Jurkat, Clone E6-1 (cell line): ENCODE data around the gene SKI.
A peak's percentile ranks its signal among the peaks of the same experiment; 100 is the strongest.

ENCODE experiments used
- DNase-seq: peaks from one replicate; pipeline ENCODE4 v3.0.0-alpha.2; 2011; ENCODE audit warnings: low read depth, low spot score
- H3K4me3 ChIP-seq: 2 replicates; pipeline ENCODE4 v1.5.1; 2011; ENCODE audit warnings: mild to moderate bottlenecking, low read length, control low read depth, moderate library complexity

The SKI gene

DNA sequence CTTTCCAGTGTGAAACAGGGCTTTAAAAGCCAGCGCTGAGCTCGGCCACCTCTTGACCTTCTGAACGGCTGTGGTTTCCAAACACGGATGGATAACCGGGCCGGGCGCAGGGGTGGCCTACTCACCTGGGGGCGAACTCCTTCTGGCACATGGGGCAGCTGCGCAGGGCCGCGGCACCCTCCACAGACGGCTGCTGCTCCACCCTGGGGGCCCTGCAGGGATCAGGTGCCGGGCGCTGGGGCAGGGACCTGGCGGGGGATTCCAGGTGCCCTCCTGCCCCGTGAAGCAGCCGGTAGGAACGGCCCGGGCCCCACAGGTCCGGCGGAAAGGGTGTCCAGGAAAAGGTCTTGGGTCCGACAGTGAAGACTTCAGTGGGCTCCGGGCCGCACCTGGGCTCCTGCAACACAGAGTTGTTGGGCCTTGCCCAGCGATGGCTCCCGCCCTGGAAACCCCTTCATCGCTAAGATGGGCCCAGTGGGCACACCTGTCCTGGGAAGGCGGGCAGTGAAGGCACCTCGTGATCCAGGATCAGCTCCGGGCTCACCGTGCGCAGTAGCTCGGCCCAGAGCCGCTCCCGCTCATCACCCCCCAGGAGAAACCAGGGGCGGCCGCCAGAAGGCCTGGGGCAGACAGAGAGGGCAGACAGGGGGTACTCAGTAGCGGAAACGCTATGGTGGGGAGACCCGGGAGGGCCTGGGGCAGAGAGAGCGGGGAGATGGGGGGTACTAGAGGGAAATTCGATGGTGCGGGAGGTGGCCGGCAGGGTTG is 34.4 kb upstream of the SKI start:
- peak overlapping the region; percentile 55 for H3K4me3 ChIP-seq
- DNase-seq, result no peak

GRCh38 chr1:2194319-2194897 is 33.7 kb upstream of the SKI start, which contains the start of gene FAAP20:
Gene FAAP20 (minus strand): TSS chr1:2194772. CDS start chr1:2194749, 23 bp downstream.
- DNase-seq, result peak; percentile 32
- H3K4me3 ChIP-seq, result peak within 1 kb of the TSS; percentile 57

DNA sequence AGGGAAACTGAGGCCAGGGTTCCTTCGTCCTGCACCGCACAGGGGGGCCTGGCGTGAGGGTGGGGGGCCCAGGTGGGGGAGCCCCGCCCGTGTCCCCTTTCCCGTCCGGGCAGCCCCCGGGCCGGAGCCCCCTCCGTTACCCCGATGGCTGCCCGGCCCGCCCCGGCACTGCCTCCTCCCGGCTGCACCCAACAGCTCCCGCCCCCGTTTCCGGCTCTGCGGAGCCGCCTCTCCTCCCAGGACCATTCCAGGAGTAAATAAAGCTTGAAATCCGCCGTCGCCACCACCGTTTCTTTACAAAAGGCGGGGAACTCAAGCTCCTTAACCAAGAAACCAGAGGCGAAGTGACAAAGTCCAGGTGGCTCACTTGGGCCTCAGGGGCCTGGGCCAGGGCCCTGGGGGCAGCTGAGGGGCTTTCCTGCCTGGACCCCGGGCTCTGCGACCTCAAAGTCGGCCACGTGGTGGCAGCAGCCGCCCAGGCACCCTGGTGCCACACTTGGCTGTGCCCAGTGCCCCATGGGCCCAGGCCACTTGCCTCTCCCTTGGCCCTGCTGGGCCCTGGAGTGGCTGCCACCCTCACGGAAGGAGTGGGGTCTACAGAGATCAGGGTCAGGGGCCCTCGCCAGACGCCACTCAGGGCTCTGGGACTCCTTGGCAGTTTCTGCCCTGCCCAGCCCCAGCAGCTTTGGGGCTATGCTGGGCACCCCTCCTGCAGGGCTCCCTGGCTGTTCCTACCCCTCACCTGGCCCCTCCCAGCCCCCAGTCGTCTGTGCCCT is 33.0 kb upstream of the SKI start:
- peak; percentile 72 for DNase-seq
- peak overlapping the region; percentile 57 for H3K4me3 ChIP-seq

DNA sequence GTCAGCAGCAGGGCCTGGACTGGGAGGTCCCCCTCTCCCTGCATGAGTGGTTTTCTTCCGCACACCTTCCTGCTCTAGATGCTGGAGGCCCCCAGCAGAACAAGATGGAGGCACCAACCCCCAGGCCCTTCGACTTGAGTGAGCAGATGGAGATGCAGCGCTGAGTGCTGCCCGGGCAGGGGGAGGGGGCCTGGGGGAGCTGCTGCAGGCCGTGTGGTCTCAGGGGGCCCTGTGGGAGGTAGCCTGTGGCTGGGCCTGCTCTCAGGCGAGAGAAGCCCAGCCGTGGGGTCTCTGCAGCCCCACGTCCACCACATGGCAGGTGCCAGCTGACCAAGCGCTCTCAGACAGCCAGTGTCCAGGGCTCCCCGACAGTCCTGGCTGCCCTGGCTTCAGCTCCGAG is 32.3 kb upstream of the SKI start:
- H3K4me3 ChIP-seq, result no peak overlapping the region
- DNase-seq, result no peak

DNA sequence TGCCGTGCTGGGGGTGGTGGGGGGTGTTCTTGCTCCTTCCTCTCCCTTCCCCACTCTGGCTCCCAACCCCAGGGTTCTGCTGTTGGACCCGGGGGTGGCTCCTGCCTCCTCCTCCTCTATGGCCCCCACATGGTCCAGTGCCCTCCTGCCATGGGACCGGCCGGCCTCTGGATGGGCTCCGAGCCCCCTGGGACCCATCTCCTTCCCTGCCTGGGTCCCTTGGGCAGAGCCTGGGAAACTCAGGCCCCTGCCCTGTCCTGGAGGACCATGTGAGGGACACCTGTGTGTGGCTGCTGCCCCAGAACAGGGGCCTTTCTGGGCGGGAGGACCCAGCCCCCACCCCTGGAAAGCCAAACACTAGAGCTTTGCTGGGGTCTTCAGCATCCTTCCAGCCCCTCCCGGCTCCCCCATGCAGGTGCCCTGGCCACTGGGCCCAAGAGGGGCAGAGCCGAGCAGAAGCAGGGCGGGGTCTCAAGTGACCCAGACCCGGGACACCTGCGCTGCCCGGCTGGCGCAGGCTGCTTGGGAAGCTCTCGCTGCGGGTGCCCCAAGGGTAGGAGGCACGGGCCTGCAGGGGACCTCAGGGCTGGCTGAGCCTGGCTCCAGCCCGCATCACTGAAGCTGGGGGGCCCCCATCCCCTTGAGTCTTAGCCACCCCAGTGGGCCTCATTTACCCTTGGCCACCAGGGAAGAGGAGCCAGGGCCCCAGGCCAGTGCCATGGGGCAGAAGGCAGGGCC is 31.0 kb upstream of the SKI start:
- no peak for DNase-seq
- no peak overlapping the region for H3K4me3 ChIP-seq

DNA sequence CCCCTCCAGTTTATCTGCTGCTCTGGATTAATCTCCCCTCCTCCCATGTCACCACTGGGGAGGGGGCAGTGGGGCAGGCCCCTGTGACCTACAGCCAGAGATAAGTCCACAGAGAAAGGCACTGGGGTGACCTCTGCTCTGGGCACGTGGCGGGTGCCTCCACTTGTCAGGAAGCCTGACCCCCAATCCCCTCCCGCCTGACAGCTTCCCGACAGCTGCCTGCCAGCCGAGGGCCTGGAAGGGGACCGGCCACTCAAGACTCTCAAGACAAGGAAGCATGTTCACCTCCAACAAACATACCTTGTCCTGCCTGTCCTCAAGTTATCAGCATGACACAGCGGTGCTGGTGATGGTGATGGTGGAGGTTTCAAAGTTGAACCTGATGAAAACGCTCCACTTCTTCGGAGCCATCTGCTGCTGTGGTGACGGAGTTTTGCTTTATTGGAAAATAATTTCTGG is 30.4 kb upstream of the SKI start:
- H3K4me3 ChIP-seq, result no peak overlapping the region
- DNase-seq, result no peak

GRCh38 chr1:2198571-2198970 is 29.5 kb upstream of the SKI start:
- no peak overlapping the region for H3K4me3 ChIP-seq
- DNase-seq, result no peak

GRCh38 chr1:2199042-2199810 is 28.9 kb upstream of the SKI start:
- H3K4me3 ChIP-seq, result no peak overlapping the region
- DNase-seq, result peak; percentile 14

GRCh38 chr1:2200308-2200943 is 27.7 kb upstream of the SKI start:
- no peak for DNase-seq
- no peak overlapping the region for H3K4me3 ChIP-seq

DNA sequence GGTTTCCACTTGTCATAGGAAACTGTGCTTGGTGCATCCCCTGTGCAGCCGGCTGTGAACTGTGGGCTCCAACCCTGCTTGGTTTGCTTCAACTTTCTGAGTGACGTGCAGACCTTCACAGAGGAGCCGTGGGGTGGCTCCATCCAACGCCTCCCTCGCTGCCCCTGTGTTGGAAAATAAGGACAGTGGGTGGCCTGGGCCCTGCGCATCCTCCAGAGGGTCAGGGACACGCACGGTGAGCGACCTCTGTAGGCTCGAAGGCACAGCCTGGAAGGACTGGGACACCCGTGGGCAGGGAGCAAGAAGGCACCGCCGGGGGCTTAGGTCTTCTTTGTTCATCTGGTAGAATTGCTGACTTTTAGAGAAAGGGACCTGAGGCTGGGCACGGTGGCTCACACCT is 27.1 kb upstream of the SKI start:
- no peak for DNase-seq
- H3K4me3 ChIP-seq, result no peak overlapping the region

GRCh38 chr1:2202008-2202575 is 26.0 kb upstream of the SKI start:
- DNase-seq, result no peak
- no peak overlapping the region for H3K4me3 ChIP-seq

DNA sequence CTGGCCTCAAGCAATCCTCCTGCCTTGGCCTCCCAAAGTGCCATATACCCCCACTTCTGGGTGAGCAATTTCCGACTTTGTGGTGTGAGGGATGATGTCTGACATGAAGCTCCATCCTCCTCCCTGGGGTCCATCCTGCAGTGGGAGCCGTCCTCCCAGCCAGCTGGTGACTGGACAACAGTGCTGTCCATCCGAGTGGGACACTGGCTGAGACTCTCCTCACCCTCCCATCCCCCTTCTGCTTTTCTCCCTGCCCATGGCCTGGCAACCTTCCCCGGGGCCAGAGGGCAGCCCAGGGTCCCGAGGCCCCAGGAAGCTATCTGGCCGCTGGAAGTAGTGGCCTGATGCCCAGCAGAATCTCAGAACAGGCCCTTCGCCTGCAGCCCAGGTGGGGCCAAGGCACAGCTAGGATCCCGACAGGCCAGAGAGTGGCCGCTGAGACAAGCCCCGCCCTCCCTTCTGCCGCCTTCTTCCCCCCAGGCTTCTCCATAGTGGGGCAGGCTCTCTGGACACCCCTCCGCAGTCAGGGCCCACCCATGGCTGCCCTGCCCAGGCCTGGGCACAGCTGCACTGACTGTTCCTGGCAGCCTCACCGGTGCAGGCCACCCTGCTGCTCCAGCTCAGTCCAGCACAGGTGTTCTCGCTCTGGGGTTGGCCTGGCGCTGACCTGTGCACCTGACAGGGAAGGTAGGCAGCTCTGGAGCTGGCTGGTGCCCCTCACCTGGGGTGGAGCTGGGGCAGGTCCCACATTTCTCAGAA is 25.1 kb upstream of the SKI start:
- no peak overlapping the region for H3K4me3 ChIP-seq
- no peak for DNase-seq

- no peak overlapping the region for H3K4me3 ChIP-seq
- no peak for DNase-seq
Observed at GRCh38 chr1:2203671-2204414, 24.3 kb upstream of the SKI start.

- no peak overlapping the region; the same call in 1 of the 2 replicates for H3K4me3 ChIP-seq
- DNase-seq, result peak; percentile 11
Observed at GRCh38 chr1:2204415-2205190, 23.5 kb upstream of the SKI start.

DNA sequence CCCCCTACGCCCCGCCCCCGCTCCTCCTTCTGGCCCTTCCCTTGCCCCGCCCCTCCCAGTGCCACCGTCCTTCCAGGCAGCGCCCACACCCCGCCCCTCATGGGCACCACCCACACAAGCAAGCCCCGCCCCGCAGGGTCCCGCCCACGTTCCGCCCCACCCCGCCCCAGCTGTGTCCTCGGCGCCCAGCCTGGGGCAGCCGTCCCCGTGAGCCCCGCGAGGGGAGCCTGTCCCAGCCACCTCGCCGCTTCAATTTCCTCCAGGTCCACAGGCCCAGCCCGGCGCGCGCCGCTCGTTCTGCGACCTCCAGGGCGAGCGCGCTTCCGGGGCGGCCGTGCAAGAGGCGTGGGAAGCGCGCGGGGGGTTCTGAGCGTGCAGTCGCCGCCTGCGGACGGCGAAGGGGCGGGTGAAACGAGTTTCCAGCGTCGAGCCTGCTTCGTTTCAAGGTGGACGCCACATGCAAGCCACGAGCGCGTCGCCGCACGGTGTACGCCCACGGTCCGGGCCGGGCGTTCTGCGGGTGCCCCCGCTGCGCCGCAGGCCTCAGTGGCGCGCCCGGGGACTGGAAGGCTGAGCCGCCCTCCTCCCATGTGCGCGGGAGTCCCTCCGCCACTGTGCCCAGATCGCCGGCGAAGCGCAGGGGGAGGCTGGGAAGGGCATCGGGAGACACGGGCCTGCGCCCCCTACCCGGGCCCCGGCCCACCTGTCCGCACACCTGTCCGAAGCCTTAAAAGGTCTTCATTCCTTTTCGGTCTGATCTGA is 22.7 kb upstream of the SKI start:
- H3K4me3 ChIP-seq, result peak overlapping the region; percentile 46
- DNase-seq, result peak; percentile 78
